A549 (cell line): ENCODE data around the gene DNM3.

Source experiments
- CBX2 ChIP-seq: fragments of 200-600 bp; sonication (generic); IDR thresholded peaks from 2 replicates; pipeline ENCODE4 v1.6.1; 2016; ENCODE audit warnings: low read depth, mild to moderate bottlenecking, borderline replicate concordance
- CEBPB ChIP-seq, 2 experiments: fragments of >200 bp in 1 of 2; sonication (Bioruptor Twin) in 1 of 2; formaldehyde crosslinking in 1 of 2; IDR thresholded peaks; 2 replicates each; pipeline ENCODE4 v1.6.1; 2012 to 2016
- EP300 ChIP-seq, 2 experiments: fragments of >200 bp; sonication (Bioruptor Twin); formaldehyde crosslinking; IDR thresholded peaks; 2 replicates in 1 of 2; 3 replicates in 1 of 2; pipeline ENCODE4 v1.6.1; 2016 to 2017
- HDAC2 ChIP-seq: fragments of 200-600 bp; sonication (generic); IDR thresholded peaks from 2 replicates; pipeline ENCODE4 v1.6.1; 2016
- PHF8 ChIP-seq: fragments of 200-600 bp; sonication (generic); IDR thresholded peaks from 2 replicates; pipeline ENCODE4 v1.6.1; 2016; ENCODE audit warnings: low read depth, mild to moderate bottlenecking, antibody characterized with exemption, moderate library complexity, borderline replicate concordance
- POLR2A ChIP-seq: IDR thresholded peaks from 2 replicates; pipeline ENCODE4 v1.6.1; 2012; ENCODE audit warnings: mild to moderate bottlenecking, low read length
- RAD21 ChIP-seq, 2 experiments: fragments of >200 bp in 1 of 2; sonication (Bioruptor Twin) in 1 of 2; formaldehyde crosslinking in 1 of 2; IDR thresholded peaks in 1 of 2; conservative IDR thresholded peaks in 1 of 2; 2 replicates in 1 of 2; 3 replicates in 1 of 2; pipeline ENCODE4 v1.6.1; 2012 to 2018; ENCODE audit warnings: inconsistent platforms in 1 of 2
- SREBF2 ChIP-seq: fragments of 450-650 bp; IDR thresholded peaks from 2 replicates; pipeline ENCODE4 v1.6.1; 2014; ENCODE audit warnings: mild to moderate bottlenecking, moderate library complexity
- TF ChIP-seq, protein P1 (sequence below): fragments of >200 bp; sonication (Bioruptor Twin); formaldehyde crosslinking; IDR thresholded peaks from 3 replicates; pipeline ENCODE4 v1.5.1; 2016
- TF ChIP-seq, protein P2 (sequence below): fragments of >200 bp; sonication (Bioruptor Twin); formaldehyde crosslinking; IDR thresholded peaks from 3 replicates; pipeline ENCODE4 v1.6.1; 2016
- TF ChIP-seq, protein P3 (sequence below): fragments of 450-650 bp; IDR thresholded peaks from 2 replicates; pipeline ENCODE4 v1.6.1; 2014; ENCODE audit warnings: antibody characterized with exemption
- TF ChIP-seq, protein P4 (sequence below): fragments of 200-600 bp; sonication (generic); IDR thresholded peaks from 2 replicates; pipeline ENCODE4 v1.6.1; 2016; ENCODE audit warnings: antibody characterized with exemption, mild to moderate bottlenecking, moderate library complexity

DNA sequence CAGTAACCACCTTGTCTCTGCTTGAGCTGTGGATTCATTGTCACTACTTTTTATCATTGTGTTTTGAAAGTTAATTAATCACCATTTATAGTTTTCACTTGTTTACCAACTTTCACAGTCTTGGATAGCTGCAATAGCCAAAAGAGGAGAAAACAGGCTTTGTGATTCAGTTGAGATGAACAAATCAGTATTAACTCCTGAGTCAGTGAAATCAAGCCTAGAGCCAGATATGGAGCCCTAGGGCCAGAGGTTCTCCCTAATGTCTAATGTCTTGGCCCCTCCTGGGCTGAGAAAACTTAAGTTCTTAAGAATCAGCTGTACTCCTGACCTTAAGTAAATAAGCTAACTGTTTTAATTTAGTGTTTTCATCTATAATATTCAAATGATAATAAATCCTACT is 228.8 kb downstream of the DNM3 start:
- no peak for TF ChIP-seq POLR2A
- TF ChIP-seq, protein P1, sequence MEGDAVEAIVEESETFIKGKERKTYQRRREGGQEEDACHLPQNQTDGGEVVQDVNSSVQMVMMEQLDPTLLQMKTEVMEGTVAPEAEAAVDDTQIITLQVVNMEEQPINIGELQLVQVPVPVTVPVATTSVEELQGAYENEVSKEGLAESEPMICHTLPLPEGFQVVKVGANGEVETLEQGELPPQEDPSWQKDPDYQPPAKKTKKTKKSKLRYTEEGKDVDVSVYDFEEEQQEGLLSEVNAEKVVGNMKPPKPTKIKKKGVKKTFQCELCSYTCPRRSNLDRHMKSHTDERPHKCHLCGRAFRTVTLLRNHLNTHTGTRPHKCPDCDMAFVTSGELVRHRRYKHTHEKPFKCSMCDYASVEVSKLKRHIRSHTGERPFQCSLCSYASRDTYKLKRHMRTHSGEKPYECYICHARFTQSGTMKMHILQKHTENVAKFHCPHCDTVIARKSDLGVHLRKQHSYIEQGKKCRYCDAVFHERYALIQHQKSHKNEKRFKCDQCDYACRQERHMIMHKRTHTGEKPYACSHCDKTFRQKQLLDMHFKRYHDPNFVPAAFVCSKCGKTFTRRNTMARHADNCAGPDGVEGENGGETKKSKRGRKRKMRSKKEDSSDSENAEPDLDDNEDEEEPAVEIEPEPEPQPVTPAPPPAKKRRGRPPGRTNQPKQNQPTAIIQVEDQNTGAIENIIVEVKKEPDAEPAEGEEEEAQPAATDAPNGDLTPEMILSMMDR, result no peak
- no peak for TF ChIP-seq CBX2
- no peak for TF ChIP-seq CEBPB (IDR thresholded peaks at IDR 0.05)
- no peak for TF ChIP-seq SREBF2
- TF ChIP-seq PHF8, result no peak
- TF ChIP-seq, protein P2, sequence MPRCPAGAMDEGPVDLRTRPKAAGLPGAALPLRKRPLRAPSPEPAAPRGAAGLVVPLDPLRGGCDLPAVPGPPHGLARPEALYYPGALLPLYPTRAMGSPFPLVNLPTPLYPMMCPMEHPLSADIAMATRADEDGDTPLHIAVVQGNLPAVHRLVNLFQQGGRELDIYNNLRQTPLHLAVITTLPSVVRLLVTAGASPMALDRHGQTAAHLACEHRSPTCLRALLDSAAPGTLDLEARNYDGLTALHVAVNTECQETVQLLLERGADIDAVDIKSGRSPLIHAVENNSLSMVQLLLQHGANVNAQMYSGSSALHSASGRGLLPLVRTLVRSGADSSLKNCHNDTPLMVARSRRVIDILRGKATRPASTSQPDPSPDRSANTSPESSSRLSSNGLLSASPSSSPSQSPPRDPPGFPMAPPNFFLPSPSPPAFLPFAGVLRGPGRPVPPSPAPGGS, result no peak
- no peak for TF ChIP-seq HDAC2
- no peak for TF ChIP-seq EP300 (IDR thresholded peaks at IDR 0.05)
- TF ChIP-seq, protein P3, sequence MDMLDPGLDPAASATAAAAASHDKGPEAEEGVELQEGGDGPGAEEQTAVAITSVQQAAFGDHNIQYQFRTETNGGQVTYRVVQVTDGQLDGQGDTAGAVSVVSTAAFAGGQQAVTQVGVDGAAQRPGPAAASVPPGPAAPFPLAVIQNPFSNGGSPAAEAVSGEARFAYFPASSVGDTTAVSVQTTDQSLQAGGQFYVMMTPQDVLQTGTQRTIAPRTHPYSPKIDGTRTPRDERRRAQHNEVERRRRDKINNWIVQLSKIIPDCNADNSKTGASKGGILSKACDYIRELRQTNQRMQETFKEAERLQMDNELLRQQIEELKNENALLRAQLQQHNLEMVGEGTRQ, result no peak
- TF ChIP-seq, protein P4, sequence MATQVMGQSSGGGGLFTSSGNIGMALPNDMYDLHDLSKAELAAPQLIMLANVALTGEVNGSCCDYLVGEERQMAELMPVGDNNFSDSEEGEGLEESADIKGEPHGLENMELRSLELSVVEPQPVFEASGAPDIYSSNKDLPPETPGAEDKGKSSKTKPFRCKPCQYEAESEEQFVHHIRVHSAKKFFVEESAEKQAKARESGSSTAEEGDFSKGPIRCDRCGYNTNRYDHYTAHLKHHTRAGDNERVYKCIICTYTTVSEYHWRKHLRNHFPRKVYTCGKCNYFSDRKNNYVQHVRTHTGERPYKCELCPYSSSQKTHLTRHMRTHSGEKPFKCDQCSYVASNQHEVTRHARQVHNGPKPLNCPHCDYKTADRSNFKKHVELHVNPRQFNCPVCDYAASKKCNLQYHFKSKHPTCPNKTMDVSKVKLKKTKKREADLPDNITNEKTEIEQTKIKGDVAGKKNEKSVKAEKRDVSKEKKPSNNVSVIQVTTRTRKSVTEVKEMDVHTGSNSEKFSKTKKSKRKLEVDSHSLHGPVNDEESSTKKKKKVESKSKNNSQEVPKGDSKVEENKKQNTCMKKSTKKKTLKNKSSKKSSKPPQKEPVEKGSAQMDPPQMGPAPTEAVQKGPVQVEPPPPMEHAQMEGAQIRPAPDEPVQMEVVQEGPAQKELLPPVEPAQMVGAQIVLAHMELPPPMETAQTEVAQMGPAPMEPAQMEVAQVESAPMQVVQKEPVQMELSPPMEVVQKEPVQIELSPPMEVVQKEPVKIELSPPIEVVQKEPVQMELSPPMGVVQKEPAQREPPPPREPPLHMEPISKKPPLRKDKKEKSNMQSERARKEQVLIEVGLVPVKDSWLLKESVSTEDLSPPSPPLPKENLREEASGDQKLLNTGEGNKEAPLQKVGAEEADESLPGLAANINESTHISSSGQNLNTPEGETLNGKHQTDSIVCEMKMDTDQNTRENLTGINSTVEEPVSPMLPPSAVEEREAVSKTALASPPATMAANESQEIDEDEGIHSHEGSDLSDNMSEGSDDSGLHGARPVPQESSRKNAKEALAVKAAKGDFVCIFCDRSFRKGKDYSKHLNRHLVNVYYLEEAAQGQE, result no peak
- TF ChIP-seq RAD21 (conservative IDR thresholded peaks at IDR 0.05 in 1 of 2, IDR thresholded peaks at IDR 0.05 in 1 of 2), result no peak
